ENCODE results near the gene ZFP57. TPM values are rescaled to one million over a fixed set of nuclear protein-coding genes. Genes with fewer than 3 reads are reported as not detected.
A peak's percentile ranks its signal among the peaks of the same experiment; 100 is the strongest.

ZFP57 gene
- total RNA-seq, 1 donor from 2014 or later, result not detected

DNA sequence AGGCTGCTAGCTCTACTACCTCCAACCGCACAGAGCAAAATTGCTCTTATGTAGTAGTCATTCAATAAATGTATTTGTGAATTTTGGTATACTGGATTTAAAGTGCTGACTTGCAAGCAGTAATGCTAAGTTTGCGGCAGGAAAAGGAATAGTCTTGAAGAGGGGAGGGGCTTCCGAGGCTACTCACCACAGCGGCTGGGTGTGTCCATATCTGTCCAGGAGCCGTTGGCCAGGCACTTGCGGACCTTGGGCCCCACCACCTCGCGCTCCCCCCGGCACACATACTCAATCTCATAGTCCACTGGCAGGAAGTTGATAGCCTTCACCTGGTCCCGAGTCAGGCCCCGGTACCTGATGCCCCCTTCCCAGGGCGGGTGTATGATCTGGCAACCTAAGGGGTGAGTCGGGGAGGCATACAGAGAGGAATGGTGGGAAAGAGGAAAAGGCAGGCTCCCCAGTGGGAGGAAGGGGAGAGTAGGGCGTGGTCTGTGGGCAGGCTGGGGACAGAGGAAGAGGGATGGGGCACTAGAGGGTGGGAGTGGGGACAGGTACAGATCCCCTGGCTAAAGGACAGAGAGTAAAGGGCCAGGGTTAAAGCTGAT lies 49.6 kb downstream of the ZFP57 start:
- no peak for ATAC-seq
- no peak for DNase-seq (ENCODE audit: low spot score)

DNA sequence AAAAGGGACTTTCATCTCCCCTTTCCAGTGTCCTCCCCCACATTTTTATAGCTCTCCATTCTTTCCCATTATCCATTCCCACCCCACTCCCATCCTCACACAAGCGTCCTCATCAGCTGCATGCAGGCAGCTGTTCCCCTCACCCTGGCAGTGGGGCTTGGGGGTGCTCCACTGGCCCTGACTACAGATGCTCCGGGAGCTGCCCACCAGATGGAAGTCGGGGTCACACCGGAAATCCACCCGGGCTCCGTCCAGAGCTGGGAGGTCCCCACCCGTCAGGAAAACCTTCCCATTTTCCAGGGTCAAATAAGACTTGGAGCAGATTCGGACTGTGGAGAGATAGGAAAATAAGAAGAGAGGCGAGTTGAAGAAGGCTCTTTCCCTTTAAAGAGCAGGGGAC lies 50.6 kb downstream of the ZFP57 start:
- ATAC-seq, result no peak
- no peak for DNase-seq (ENCODE audit: low spot score)
- intact Hi-C loops (cut with DNase I), result no loop called here

More for the DNA sequence above, 49.6 kb downstream of the ZFP57 start:
- intact Hi-C loops (cut with DNase I), result no loop called here

DNA sequence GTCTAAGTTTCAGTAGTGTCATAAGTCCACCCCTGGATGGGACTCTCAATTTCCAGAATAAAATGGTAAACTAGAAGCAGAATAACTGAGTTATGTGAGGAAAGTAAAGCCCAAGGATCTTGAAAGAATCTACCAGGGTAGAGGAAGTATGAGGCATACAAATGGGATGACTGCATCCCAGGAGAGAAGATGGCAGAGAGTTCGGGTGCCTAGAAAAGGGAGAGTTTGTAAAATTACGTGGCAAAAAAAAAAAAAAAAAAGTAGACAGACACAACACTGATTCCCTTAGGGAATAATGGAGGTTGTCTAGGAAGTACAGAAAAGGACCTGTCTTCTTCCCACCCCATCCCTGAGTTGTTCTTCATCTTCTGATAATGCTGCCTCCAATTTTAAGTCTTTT lies 51.4 kb downstream of the ZFP57 start:
- DNase-seq (ENCODE audit: low spot score), result no peak
- intact Hi-C loops (cut with DNase I), result no loop called here
- no peak for ATAC-seq

DNA sequence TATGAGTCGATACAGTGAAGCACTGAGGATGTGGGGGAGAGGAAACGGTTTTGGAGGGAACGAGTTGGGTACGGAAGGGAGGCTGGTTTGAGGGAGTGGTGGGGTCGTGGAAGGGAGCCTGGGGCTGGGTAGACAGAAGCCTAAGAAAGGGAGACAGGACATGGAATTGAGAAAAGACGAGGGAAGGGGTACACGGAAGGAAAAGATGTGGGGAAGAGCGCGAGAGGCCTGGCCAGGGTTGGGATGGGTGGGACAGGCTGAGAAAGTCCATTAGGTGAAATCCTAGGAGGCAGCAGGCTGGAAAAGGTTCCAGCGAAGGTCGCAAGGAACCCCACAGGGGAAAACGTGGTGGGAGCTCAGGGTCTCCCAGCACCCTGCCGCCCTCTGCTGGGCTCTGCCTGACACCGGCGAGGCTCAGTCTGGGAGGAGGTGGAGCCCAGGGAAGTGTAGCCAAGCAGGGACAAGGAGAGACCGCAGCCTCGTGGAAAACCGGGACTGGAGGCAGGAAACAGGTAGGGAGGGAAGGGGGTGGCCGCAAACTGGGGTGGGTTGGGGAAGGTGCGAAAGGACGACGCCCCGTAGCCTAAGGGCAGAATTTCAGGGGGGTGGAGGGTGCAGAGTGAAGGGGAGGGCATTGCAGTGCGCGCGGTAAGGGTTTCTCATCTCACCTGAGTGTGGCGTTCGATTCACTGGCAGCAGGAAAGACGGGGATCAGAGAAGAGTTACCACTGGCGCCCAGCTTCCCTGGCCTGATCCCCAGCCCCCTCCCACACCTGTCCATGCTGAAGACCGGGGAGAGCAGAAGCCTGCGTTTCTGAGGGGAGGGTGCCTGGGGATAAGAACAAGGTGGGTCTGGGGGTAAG lies 52.3 kb downstream of the ZFP57 start:
- intact Hi-C loops (cut with DNase I), result no loop called here
- ATAC-seq (peak; percentile 71), DNase-seq (ENCODE audit: low spot score) (peak; percentile 85)

DNA sequence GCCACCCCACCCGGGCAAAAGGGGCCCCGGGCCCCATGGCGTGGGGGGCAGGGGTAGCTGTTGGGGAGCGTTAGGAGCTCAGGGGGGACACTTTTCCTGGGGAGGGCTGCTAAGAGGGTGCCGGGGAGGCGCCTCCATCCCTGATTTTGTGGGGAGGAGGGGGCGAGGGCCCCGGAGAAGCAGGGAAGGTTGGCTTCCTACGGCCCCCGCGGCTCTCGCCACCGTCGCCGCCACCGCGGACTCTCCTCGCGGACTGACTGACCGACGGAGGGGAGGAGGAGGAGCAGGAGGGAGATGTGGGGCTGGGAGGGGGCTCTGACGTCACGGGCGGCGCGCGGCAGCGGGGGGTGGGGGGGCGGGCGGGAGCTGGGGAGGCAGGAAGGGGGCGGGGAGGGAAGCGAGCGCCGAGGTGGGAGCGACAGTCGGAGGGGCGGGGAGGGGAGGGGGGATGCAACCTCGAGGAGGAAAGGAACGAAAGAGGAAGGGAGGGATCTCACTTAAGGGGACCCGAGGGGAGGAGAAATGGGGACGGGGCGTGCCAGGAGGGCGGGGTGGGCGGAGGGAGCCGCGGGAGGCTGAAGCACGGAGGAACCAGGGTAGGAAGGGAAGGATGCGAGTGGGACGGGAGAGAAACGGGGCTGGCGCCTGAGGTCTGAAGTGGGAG lies 53.1 kb downstream of the ZFP57 start:
- intact Hi-C loops (cut with DNase I), result no loop called here
- ATAC-seq (peak; percentile 80), DNase-seq (ENCODE audit: low spot score) (peak; percentile 86)

DNA sequence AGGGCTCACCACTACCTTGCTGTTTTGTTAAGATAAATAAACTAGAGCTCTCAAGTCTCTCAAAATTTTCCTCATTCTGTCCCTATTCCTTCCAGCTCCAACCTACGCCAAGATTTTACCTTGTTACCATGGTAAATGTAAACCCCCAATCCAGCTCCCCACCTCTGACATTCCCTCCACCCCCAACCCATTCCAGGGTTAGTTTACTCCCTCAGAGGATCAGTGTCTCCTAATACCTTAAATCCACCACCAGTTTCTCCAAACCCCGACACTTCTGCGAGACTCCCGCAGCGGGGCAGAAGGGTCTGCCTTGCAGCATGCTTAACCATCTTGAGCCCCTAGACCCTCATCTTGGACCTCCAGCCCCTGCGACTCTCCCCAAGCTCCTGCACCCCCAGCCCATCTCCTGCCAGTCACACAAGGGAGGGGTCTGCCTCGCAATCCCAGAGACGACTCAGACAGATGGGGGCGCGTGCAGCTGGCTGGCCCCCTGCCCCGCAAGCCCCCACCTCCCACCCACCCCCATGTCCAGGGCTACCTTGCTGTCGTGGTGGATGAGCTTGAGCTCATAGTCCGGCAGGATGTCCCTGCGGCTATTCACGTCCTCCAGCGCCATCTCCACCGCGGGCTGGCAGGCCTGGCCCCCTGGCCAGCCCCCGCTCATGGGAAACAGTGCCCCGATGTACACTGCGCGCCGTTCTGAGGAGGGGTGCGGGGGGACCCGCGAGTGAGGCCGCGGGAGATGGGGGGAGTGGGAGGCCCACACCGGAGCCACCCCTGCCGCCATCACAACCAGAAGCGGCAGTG lies 53.8 kb downstream of the ZFP57 start:
- intact Hi-C loops (cut with DNase I), result no loop called here
- peak; percentile 62 for DNase-seq (ENCODE audit: low spot score)
- ATAC-seq, result peak; percentile 14

DNA sequence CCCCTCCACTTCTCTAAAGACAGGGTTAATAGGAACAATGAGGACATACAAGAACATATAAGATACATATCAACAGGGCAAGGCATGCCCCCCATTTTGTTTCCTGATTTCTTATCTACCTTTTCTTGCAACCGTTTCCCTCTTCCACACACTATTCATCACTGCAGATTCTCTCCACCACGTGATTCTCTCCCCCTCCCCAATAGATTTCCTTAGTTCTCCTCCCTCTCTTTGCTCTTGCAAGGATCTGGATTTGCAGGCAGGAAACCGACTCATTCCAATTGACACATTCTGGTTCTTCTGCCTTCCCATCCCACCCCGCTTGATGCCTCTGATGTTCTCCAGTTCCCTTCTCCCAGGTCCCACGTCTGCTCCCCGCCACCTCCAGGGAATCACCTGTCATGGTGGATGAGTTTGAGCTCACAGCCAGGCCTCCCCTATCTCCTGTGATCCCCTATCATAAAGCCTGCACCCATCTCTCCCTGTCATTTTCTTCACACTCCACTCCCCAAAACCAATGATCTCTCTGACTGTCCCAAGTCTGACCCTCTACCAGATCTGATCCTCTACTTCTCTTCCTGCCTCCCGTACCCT lies 55.5 kb downstream of the ZFP57 start:
- intact Hi-C loops (cut with DNase I), result no loop called here
- DNase-seq (ENCODE audit: low spot score) (no peak), ATAC-seq (no peak)

DNA sequence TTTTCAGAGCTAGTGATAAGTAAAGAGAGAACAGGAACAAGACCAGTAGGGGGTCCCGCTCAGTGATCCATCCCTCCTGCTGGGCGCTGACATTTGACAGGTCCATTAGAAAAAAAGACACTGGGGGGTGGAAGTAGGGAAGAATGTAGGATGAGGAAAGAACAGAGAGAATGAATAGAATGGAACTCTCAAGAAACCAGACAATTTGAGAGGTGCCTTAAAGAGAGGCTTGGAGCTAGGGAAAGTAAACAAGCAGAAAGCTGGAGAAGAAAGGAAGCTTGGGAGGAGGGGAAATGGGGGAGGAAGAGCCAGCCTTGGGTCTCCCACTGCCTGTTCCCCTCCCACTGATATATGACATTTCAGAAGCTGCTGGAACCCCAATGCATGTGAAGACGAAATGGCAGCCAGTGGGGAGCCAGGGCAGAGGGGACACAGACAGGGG lies 56.4 kb downstream of the ZFP57 start:
- DNase-seq (ENCODE audit: low spot score) (no peak), ATAC-seq (no peak)
- intact Hi-C loops (cut with DNase I), result no loop called here

Other genes with a start within 250 kb of the ZFP57 start
- gene OR10C1, start 241.8 kb downstream of the ZFP57 start, total RNA-seq, result not detected
- not detected for gene OR11A1, start 224.1 kb downstream of the ZFP57 start, total RNA-seq
- not detected for gene OR2H1, start 224.0 kb downstream of the ZFP57 start, total RNA-seq
- gene MAS1L, start 193.2 kb downstream of the ZFP57 start, total RNA-seq, result 0.36 TPM
- 4.1 TPM for gene UBD, start 121.4 kb downstream of the ZFP57 start, total RNA-seq
- gene OR2H2, start 96.0 kb downstream of the ZFP57 start, total RNA-seq, result not detected
- gene GABBR1, start 48.0 kb downstream of the ZFP57 start, total RNA-seq, result 106 TPM
- not detected for gene MOG, start 24.1 kb downstream of the ZFP57 start, total RNA-seq
- 71.2 TPM for gene HLA-F, start 42.3 kb upstream of the ZFP57 start, total RNA-seq
- gene HLA-G, start 146.7 kb upstream of the ZFP57 start, total RNA-seq, result 1.2 TPM

Measured in sciatic nerve (tissue), 2 donors.